Measurements from ENCODE around the gene ZFYVE1.

DNA sequence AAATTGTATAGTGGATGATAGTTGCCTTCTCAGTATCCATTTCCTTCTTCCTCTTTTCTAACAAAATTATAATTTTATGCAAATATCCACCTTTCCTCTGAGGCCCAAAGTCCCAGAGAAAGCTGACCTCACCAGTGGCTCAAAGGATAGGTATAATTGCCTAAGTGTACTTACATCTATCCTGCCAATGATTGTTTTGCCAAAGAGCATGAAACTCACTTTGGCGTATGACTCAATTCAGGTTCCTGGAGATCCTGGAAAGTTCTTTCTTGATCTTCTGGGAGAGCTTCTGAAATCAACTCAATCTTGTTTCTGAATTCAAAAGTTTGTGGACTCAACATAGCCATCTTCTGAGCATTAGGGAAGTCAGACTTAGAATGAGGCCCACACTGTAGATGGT, 20.9 kb upstream of the ZFYVE1 start:
- TF ChIP-seq, protein P1, sequence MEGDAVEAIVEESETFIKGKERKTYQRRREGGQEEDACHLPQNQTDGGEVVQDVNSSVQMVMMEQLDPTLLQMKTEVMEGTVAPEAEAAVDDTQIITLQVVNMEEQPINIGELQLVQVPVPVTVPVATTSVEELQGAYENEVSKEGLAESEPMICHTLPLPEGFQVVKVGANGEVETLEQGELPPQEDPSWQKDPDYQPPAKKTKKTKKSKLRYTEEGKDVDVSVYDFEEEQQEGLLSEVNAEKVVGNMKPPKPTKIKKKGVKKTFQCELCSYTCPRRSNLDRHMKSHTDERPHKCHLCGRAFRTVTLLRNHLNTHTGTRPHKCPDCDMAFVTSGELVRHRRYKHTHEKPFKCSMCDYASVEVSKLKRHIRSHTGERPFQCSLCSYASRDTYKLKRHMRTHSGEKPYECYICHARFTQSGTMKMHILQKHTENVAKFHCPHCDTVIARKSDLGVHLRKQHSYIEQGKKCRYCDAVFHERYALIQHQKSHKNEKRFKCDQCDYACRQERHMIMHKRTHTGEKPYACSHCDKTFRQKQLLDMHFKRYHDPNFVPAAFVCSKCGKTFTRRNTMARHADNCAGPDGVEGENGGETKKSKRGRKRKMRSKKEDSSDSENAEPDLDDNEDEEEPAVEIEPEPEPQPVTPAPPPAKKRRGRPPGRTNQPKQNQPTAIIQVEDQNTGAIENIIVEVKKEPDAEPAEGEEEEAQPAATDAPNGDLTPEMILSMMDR (IDR thresholded peaks at IDR 0.05) = no peak
- TF ChIP-seq POLR2A (IDR thresholded peaks at IDR 0.05) (no peak), POLR2AphosphoS5 (IDR thresholded peaks at IDR 0.05) (no peak)

Measured in breast epithelium (tissue), 3 donors.